Hepatocyte (in vitro differentiated cells): ENCODE measurements around the gene RETSAT. TPM values are rescaled to one million over a fixed set of nuclear protein-coding genes. Genes with fewer than 3 reads are reported as not detected.
"Not testable (repeated sequence)": the region's sequence is repeated elsewhere in the genome, so short reads cannot be mapped to it uniquely, and the experiment has no call there.

Experiments
- DNase-seq: peaks from one replicate; pipeline ENCODE4 v3.0.0-alpha.2; 2016; ENCODE audit warnings: low spot score
- H2AFZ ChIP-seq: fragments of 200-600 bp; sonication (generic); 2 replicates; pipeline ENCODE4 v1.6.0; 2016; ENCODE audit warnings: antibody characterized with exemption, mild to moderate bottlenecking
- H3K27ac ChIP-seq: fragments of 200-600 bp; sonication (generic); 2 replicates; pipeline ENCODE4 v1.5.1; 2016; ENCODE audit warnings: mild to moderate bottlenecking
- H3K27me3 ChIP-seq: fragments of 200-600 bp; sonication (generic); 2 replicates; pipeline ENCODE4 v1.6.1; 2016
- H3K36me3 ChIP-seq: fragments of 200-600 bp; sonication (generic); replicated peaks from 2 replicates; pipeline ENCODE4 v1.5.1; 2016; ENCODE audit warnings: low read depth; ENCODE audit not compliant: insufficient read depth
- H3K4me1 ChIP-seq: fragments of 200-600 bp; sonication (generic); 2 replicates; pipeline ENCODE4 v1.5.1; 2016; ENCODE audit warnings: mild to moderate bottlenecking, moderate library complexity; ENCODE audit not compliant: insufficient read depth
- H3K4me2 ChIP-seq: fragments of 200-600 bp; sonication (generic); 2 replicates; pipeline ENCODE4 v1.6.0; 2016
- H3K4me3 ChIP-seq: fragments of 200-600 bp; sonication (generic); 2 replicates; pipeline ENCODE4 v1.5.1; 2016; ENCODE audit warnings: mild to moderate bottlenecking
- H3K79me2 ChIP-seq: fragments of 200-600 bp; sonication (generic); 2 replicates; pipeline ENCODE4 v1.6.0; 2017; ENCODE audit warnings: mild to moderate bottlenecking
- H3K9me2 ChIP-seq: fragments of 200-600 bp; sonication (generic); replicated peaks from 2 replicates; pipeline ENCODE4 v1.6.0; 2017; ENCODE audit warnings: mild to moderate bottlenecking; ENCODE audit not compliant: insufficient read depth
- H3K9me3 ChIP-seq: fragments of 200-600 bp; sonication (generic); 2 replicates; pipeline ENCODE4 v1.5.1; 2016; ENCODE audit warnings: low read depth, mild to moderate bottlenecking
- H4K20me1 ChIP-seq: fragments of 200-600 bp; sonication (generic); 2 replicates; pipeline ENCODE4 v1.6.0; 2016; ENCODE audit warnings: mild to moderate bottlenecking; ENCODE audit not compliant: insufficient read depth, poor library complexity, severe bottlenecking
- CTCF ChIP-seq: fragments of 200-600 bp; sonication (generic); IDR thresholded peaks from 2 replicates; pipeline ENCODE4 v1.5.1; 2016; ENCODE audit warnings: antibody characterized with exemption, mild to moderate bottlenecking; ENCODE audit not compliant: poor library complexity
- EZH2 ChIP-seq: fragments of 200-600 bp; sonication (generic); IDR thresholded peaks from 2 replicates; pipeline ENCODE4 v1.6.1; 2016; ENCODE audit warnings: antibody characterized with exemption, mild to moderate bottlenecking, borderline replicate concordance
- EZH2phosphoT487 ChIP-seq: fragments of 200-600 bp; sonication (generic); IDR thresholded peaks from one replicate; pipeline ENCODE4 v1.6.1; 2018; ENCODE audit warnings: antibody characterized with exemption, mild to moderate bottlenecking, low read depth, moderate library complexity; ENCODE audit not compliant: unreplicated experiment, severe bottlenecking
- WGBS: methylation state at CpG from one replicate; pipeline ENCODE4 v1.1.6; 2016; ENCODE audit warnings: low lambda C conversion rate; ENCODE audit errors: missing lambda C conversion rate; 5-methylcytosine and 5-hydroxymethylcytosine counted together
- polyA plus RNA-seq: library from polyadenylated mRNA; unstranded; fragments of >200 nt; fragmentation: Nextera tagmentation; extraction: Ambion mirVana; gene quantifications from 2 replicates; pipeline ENCODE4 v1.2.1, GENCODE V29; 2016
- total RNA-seq: library from RNA; depleted of rRNA; stranded (reverse); fragments of >200 nt; gene quantifications from 2 replicates; pipeline ENCODE4 v1.2.3, GENCODE V29; 2014

RETSAT gene
- total and polyA plus RNA-seq, 2 experiments from 2014 or later = 24.7 to 58.5 TPM

GRCh38 chr2:85383850-85384249, 29.5 kb upstream of the RETSAT start:
- H3K36me3 ChIP-seq = no peaks in the 10 kb centered on the region
- no peaks in the 10 kb centered on the region for H3K27me3 ChIP-seq
- no peak overlapping the region for H2AFZ ChIP-seq
- no peak overlapping the region for H3K4me3 ChIP-seq
- no peak for DNase-seq
- no peaks in the 10 kb centered on the region for H3K9me2 ChIP-seq
- no peaks in the 10 kb centered on the region for H4K20me1 ChIP-seq
- TF ChIP-seq CTCF = no peak
- no peak for TF ChIP-seq EZH2phosphoT487
- TF ChIP-seq EZH2 = no peak
- 78% methylated on average over 4 of the region's 4 CpGs for WGBS
- H3K79me2 ChIP-seq = no peaks in the 10 kb centered on the region
- no peaks in the 10 kb centered on the region for H3K9me3 ChIP-seq
- H3K4me2 ChIP-seq = no peak overlapping the region
- H3K4me1 ChIP-seq = no peaks in the 10 kb centered on the region
- H3K27ac ChIP-seq = no peak overlapping the region

- not testable (repeated sequence) for H3K4me3 ChIP-seq, H3K4me2 ChIP-seq, H3K27me3 ChIP-seq, H3K9me2 ChIP-seq, H2AFZ ChIP-seq, H3K9me3 ChIP-seq, DNase-seq, H3K27ac ChIP-seq, H3K36me3 ChIP-seq, H3K4me1 ChIP-seq, H4K20me1 ChIP-seq, H3K79me2 ChIP-seq
- WGBS = 90% methylated on average over 5 of the region's 5 CpGs
Observed at GRCh38 chr2:85383151-85383550, 28.8 kb upstream of the RETSAT start.

GRCh38 chr2:85380048-85380447, 25.7 kb upstream of the RETSAT start:
- no peak for DNase-seq
- no peak for TF ChIP-seq EZH2phosphoT487
- TF ChIP-seq EZH2 = no peak
- no peak for TF ChIP-seq CTCF
- Histone ChIP-seq H4K20me1 (no peaks in the 10 kb centered on the region), H3K27ac (no peak overlapping the region), H3K4me1 (peaks cover 6% of the 10 kb centered on the region), H3K27me3 (no peaks in the 10 kb centered on the region), H3K36me3 (no peaks in the 10 kb centered on the region), H3K9me3 (no peaks in the 10 kb centered on the region), H3K9me2 (no peaks in the 10 kb centered on the region), H2AFZ (no peak overlapping the region), H3K79me2 (no peaks in the 10 kb centered on the region), H3K4me2 (no peak overlapping the region), H3K4me3 (no peak overlapping the region)
- 94% methylated on average over 1 of the region's 1 CpG for WGBS

GRCh38 chr2:85378257-85378656, 23.9 kb upstream of the RETSAT start:
- no peak overlapping the region for H3K4me3 ChIP-seq
- no peaks in the 10 kb centered on the region for H3K79me2 ChIP-seq
- H3K4me2 ChIP-seq = no peak overlapping the region
- DNase-seq = no peak
- no peaks in the 10 kb centered on the region for H3K36me3 ChIP-seq
- H3K9me3 ChIP-seq = no peaks in the 10 kb centered on the region
- no peaks in the 10 kb centered on the region for H3K9me2 ChIP-seq
- H4K20me1 ChIP-seq = no peaks in the 10 kb centered on the region
- H3K27ac ChIP-seq = no peak overlapping the region
- TF ChIP-seq EZH2 = no peak
- no peak for TF ChIP-seq CTCF
- no peak for TF ChIP-seq EZH2phosphoT487
- H3K27me3 ChIP-seq = no peaks in the 10 kb centered on the region
- peaks cover 6% of the 10 kb centered on the region for H3K4me1 ChIP-seq
- 85% methylated on average over 5 of the region's 5 CpGs for WGBS
- H2AFZ ChIP-seq = no peak overlapping the region
